Measurements from ENCODE around the gene SIRPA.

SIRPA gene

GRCh38 chr20:1870792-1871550 is 24.2 kb upstream of the SIRPA start:
- DNase-seq = peak in 2 of 3 experiments; percentile 34 to 55

DNA sequence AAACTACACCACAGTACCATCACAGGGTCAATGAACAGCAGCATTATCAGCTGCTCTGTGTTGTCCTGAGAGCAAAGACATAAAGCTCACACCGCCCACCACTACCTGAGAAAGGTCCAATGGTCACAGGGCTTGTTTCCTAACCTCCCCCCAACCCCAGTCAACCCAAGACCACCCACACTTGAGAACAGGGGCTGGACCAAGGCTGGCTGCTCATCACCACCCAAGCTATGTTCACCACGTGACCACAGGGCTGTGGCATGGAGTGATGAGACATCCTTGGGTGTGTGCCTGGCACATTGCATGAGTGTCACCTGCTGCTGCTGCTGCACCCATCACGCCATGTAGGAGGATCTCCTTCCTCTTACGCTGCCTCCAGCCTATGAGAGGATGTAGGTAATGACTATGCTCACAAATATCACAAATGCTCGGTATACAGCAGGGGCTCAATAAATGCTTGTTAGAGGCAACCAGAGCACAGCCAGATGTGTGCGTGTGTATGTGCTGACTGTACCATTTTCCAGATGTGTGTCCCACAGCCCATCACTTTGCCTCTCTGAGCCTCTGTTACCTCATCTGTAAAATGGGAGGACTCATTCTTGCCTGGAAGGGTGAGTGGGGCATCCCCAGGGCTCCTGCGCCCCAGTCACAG is 23.3 kb upstream of the SIRPA start:
- no peak for DNase-seq

GRCh38 chr20:1872459-1873097 is 22.6 kb upstream of the SIRPA start:
- DNase-seq = no peak

- DNase-seq = peak in 2 of 3 experiments; percentile 60 to 69
Measured at GRCh38 chr20:1874450-1875182, 20.6 kb upstream of the SIRPA start.

DNA sequence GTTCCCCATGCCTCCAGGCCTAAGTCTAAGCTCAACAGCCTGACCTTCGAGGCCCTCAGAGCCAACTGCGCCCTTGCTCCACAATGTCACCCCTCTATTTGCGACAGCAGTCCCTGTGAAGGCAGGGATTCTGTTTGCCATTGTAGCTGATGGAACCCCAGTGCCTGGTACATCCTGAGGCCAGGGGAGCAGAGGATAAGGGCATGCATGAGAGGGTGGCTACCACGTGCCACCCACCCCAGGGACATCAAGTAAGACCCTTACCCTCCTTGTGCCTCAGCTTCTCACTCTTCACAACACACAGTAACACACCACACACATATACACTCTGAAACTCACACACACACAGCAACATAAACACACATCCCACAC is 20.0 kb upstream of the SIRPA start:
- DNase-seq = no peak

- DNase-seq = peak in 2 of 3 experiments; percentile 90 to 97
Measured at GRCh38 chr20:1875762-1876161, 19.4 kb upstream of the SIRPA start.

DNA sequence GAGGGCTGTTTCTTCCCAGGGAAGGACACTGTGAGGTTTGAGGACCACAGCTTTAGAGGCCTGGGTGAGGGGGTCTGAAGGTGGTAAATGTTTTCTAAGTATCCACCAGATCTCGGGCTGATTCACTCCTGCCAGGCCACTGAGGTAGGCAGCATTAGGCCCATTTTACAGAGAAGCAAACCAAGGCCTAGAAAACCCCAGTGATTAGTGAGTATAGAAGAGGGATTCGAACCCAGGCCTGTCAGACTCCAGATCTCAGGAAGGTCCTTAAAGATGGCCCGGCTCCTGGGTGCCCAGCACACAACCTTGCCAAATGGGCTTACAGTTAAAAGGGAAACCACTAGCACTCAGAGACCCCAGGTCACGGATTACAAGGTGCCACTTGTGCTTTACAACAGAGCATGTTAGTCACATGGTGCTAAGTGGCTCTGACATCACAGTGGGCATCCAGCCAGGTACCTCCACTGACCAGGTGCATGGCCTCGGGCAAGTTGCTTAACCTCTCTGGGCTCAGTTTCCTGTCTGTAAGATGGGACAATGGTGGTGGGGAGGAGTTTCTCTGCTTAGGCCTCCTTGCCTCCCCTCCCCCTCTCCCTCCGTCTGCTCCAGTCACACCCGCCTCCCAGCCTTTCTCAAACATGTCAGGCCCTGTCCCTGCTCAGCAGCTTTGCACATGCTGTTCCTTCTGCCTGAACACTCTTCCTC is 18.8 kb upstream of the SIRPA start:
- DNase-seq = peak in 2 of 3 experiments; percentile 78 to 90

DNA sequence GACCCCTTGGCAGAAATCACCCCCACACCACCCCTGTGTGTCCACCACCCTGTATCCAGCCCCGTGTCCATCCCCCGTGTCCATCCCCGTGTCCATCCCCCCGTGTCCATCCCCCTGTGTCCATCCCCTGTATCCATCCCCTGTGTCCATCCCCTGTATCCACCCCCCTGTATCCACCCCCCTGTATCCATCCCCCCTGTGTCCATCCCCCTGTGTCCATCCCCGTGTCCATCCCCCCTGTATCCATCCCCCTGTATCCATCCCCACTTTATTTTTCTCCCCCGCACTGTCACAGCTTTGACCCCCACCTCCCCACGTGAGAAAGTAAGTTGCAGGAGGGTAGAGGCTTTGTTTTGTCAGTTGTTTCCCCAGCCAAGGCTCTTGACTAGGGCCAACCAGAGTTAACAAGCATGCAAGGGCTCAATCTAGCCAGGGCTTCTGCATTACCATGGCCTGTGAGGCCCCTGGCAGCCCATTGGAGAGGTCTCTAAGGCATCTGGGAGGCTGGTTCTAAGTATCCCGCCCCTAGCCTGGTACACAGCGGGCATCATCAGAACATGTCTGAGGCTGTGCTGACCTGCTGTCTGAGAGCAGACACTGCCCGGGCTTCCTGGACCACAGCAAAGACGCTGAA is 18.1 kb upstream of the SIRPA start:
- DNase-seq = peak in 2 of 3 experiments; percentile 12 to 48

DNA sequence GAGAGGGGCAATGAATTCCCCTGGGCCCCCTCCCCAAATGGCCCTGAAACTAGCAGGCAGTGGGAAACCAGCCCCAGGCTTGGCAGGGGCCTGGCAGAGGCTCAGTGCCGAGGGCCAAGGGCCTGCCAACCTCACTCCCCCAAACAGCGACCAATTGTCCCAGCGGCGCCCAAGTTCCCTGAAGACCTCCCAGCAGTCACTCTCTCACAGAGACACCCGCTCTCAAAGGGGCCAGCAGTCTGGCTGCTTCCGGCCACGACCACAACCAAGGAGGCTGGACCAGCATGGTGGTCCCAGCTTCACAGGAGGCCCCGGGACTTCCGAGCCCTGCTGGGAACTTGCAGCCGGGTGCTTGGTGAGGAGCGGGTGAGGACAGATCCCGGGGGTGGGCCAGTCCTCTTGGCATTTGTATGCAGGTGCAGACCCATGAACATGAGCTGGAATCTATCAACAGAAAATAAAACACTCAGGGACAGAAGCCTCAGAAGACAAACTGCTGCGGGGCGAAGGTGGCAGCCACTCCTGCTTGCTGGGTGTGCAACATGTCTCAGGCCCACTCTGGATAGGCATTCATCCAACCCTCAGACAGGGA is 17.5 kb upstream of the SIRPA start:
- no peak for DNase-seq

- no peak for DNase-seq
Measured at GRCh38 chr20:1879369-1879768, 15.8 kb upstream of the SIRPA start.

GRCh38 chr20:1879934-1880333 is 15.3 kb upstream of the SIRPA start:
- no peak for DNase-seq

DNA sequence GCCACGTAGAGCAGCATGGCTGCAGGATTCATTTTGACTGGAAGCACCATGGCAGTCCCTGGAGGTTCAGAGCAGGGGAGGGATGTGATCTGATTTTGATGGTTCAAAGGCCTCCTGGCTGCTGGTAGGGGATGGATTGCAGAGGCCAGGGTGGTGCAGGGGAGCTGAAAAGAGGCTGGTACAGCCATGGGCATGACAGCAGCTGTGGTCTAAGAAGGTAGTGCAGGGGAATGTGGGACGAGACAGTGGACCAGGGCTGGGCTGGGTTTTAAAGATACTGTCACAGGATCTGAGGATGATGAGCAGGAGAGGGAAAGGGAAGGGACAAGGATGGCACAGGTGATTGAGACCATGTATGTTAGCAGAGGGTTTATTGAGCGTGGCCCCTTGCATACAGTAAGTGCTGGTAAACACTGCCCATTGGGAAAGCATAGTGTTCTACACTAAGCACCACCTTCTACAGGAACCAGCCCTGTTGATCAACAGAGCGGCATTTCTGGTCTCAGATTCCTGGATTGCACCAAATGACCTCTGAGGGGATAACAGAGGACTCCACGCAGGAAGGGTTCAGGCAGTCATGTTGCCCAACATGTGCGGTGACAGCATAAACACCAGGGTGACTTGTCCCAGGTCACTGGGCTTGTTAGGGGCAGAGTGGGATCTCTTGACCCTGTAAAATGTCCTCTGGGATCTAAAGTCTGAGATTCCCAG is 14.5 kb upstream of the SIRPA start:
- no peak for DNase-seq

- DNase-seq = no peak
Measured at GRCh38 chr20:1881240-1881835, 13.9 kb upstream of the SIRPA start.

DNA sequence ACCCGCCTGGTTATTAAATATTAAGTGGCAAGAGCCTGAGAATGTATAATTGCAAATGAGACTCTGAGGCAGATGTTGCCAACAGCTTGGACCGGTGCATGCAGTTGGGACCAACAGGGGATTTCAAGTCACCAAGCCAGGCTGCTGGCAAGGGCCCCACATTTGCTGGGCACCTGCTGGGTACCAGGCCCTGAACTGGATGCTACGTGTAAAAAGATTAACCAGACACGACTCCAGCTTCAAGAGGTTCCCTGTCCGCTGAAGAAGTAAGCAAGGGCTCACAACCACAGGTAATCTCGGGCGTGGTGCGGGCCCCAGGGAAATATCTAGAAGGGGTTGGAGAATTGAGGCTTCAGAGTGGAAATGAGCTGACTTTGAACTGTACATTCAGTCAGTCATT is 13.2 kb upstream of the SIRPA start:
- peak in 1 of 3 experiments; percentile 27 for DNase-seq

DNA sequence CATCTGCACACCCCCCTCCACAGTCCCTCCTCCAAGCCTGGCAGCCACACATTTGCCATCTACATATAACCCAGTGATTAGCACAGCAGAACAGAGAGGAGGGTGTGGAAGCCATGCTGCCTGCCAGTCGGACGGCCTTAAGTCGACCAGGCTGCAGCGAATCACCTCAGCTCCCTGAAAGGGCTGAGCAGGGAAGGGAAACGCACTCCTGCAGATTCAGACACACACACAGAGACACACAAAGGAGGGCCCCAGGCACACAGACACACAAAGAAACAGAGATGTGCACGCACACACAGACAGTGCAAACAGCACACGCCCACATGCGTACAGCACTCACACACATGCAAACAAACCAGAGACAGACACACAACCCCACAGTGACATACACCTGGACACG is 11.2 kb upstream of the SIRPA start:
- DNase-seq = peak in 1 of 3 experiments; percentile 44

DNA sequence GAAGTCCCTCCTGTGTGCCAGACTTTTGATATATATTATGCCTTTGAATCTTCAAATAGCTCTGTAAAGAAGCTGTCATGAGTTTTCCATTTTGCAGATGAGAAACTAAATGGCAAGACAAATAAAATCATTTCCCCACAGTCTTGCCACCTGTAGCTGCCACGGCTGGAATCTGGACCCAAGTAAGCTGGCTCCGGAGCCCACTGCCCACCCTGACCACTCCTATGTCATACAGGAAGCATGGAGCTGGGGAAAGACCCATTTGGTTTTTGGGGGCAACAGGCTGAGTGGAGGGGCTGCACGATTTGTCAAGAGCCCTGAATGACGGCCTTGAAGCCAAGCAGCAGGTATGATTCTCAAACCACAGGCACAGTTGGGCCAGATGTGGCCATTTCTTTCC is 10.0 kb upstream of the SIRPA start:
- DNase-seq = no peak

GRCh38 chr20:1885940-1886693 is 9.1 kb upstream of the SIRPA start:
- DNase-seq = no peak

DNA sequence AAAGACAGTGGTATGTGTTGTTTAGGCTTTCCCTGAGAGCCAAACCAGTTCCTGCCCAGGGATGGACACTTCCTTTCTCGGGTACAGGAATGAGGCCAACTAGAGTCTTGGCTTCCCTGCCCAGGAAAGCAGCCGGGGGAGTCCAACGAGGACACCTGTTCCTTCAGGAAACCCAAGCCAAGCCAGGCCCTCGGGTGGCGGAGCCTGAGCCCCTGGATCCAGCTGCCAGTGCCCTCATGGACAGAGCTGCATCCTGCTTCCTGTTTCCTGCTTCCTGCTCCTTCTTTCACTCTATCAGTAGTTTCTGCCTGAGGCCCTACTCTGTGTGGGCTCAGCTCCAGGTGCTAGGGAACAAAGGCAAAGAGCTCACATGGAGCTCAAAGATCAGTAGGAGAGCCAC is 7.9 kb upstream of the SIRPA start:
- no peak for DNase-seq

GRCh38 chr20:1887756-1888155 is 7.5 kb upstream of the SIRPA start:
- DNase-seq = no peak

All from NCI-H1417 (cell line).